Dermis lymphatic vessel endothelial cell (primary cell): ENCODE measurements around the gene PRRT1B. TPM values are rescaled to one million over a fixed set of nuclear protein-coding genes. Genes with fewer than 3 reads are reported as not detected.

Source experiments
- total RNA-seq: library from RNA; depleted of rRNA; stranded (reverse); fragments of >200 nt; gene quantifications from 2 replicates; pipeline ENCODE4 v1.2.1, GENCODE V29; 2014

The PRRT1B gene
- not detected in 2 replicates for total RNA-seq

DNA sequence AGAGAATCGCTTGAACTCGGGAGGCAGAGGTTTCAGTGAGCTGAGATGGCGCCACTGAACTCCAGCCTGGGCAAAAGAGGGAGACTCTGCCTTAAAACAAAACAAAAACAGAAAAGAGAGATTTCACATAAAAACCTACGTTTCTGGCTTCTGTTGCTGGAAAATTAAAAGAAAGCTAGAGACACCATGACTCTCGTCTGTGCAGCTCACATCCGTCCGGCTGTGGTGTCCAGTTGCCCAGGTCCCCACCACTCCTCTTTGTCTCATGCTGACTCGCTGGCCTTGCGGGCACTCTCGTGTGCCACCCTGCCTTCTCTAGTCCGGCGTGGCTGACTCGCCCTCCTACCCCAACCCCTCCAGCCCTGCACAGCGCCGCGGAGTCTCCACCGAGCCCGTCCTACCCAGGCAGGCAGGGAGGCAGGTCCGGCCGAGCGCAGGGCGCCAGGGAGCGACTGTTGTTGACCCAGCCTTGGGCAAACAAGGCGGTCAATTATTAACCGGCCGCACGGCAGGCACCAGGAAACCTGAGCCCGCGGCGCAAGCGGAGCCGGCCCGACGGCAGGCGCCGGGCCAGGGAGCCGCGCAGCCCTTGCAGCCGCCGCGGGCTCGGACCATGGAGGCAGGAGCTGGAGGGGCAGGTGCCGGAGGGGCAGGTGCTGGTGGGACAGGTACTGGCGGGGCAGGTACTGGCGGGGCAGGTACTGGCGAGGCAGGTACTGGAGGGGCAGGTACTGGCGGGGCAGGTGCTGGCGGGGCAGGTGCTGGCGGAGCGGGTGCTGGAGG, at the start of gene PRRT1B:
Gene PRRT1B, plus strand, starts transcription at position 521 of the 783 bp plus-strand sequence. Its CDS starts 93 bp downstream, at position 614.

DNA sequence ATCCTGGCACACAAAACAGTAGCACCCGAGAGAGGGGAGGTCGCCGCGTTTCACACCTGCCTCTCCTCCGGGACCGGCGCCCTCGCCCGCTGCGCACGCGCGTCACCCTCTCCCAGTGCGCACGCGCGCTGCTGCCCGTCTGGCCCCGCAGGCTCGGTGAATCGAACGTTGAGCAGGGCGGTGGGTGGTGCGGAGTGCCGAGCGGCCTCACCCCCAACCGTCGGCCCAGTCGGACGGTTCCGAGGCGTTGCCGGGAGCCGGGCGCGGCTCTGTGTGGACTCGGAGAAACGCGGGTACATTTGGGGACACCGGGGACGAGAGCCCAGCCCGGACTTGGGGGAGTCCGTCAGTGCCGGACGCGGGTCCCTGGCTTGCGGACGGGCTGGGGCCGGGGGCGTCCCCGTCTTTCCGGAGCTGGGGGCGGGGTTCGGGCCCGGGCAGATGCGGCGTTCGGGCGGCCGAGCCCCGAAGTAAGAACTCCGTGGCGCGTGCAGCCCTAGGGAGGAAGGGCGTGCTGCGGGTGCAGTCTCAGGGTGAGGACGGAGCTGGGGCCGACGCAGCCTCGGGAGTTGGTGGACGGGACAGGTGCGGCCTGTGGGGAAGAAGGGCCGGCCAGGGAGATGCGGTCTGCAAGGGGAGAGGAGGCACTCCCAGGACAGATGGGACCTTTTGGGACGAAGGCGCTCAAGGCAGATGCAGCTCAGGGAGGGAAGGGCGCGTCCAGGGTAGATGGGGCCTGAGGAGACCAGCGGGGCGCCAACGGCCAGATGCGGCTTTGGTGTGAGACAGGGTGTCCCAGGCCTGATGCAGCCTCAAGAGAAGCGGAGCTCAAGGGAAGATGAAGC, 42.3 kb upstream of the PRRT1B start, which contains the start of gene POMT1:
Gene POMT1, plus strand, starts transcription at position 138 of the 845 bp plus-strand sequence. CDS start 1,301 bp downstream, outside the sequence.

DNA sequence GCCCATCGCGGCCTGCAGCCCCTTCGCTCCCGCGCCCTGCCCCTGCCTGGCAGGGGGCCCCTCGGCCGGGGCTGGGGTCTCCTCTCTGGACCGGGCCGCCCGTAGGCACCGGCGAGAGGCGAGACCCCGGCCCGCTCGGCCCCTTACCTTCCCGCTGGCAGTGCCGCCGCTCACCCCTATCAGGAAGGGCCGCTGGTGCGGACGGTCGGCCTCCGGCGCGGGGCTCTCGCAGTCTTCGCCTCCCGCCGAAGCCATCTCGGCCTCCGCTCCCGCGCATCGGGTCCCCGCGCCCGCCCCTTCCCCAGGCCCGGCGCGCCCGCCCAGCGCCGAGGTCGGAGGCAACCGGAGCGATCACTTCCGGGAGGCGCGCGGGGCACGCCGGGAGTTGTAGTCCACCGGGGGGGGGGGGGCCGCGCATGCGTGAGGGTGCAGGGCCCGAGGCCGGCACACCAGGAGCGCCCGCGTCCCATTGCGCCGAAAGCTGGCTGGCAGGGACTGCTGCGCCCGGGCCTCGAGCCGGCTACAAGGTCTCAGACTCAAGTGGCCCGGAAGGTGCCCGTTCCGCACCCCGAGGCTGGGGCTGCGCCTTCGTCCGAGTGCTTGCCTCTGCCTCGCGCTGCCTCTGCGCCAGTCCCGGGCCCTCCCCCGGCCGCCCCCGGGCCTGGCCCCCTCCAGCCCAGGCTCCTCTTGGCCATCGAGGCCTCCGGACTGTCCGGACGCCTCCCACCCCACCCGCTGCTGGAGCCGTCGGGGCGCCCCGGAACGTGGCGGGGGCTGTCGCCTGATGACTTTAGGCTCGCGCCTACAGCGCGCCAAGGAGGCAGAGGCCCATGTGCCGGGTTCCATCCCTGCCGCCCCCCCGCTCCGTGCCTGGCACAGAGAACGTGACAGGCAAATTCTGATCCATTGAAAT, 14.1 kb upstream of the PRRT1B start, which contains the start of gene UCK1:
Gene UCK1, minus strand, starts transcription at position 344 of the 913 bp plus-strand sequence. Its CDS starts 89 bp downstream, at position 255.

Other genes starting within 250 kb of the PRRT1B start
- 31.3 and 46.1 TPM in 2 replicates for gene PRRC2B, start 151.4 kb upstream of the PRRT1B start, total RNA-seq
- gene POMT1, start 42.6 kb upstream of the PRRT1B start, total RNA-seq: 22.9 and 28.0 TPM in 2 replicates
- 14.3 and 17.7 TPM in 2 replicates for gene UCK1, start 14.3 kb upstream of the PRRT1B start, total RNA-seq
- 28.5 and 40.5 TPM in 2 replicates for gene RAPGEF1, start 194.6 kb downstream of the PRRT1B start, total RNA-seq